GM12878 (cell line): ENCODE results near the gene BUB1B.
"Not testable (repeated sequence)": the region's sequence is repeated elsewhere in the genome, so short reads cannot be mapped to it uniquely, and the experiment has no call there.

Experiments
- CHD4 ChIP-seq: fragments of 200-600 bp; sonication (generic); IDR thresholded peaks from 2 replicates; pipeline ENCODE4 v1.6.1; 2016; ENCODE audit warnings: mild to moderate bottlenecking
- EP300 ChIP-seq, 2 experiments: fragments of 150-350 bp in 1 of 2; IDR thresholded peaks; 2 replicates each; pipeline ENCODE4 v1.6.1; 2011 to 2012; ENCODE audit warnings: low read depth in 2 of 2, low read length in 2 of 2, borderline replicate concordance in 1 of 2, improper control_type of control experiment in 1 of 2, inconsistent platforms in 1 of 2; ENCODE audit not compliant: control insufficient read depth in 1 of 2
- EZH2 ChIP-seq: IDR thresholded peaks from 2 replicates; pipeline ENCODE4 v1.6.1; 2012; ENCODE audit warnings: low read depth, mild to moderate bottlenecking, control low read depth, inconsistent platforms, low read length, borderline replicate concordance; ENCODE audit not compliant: control insufficient read depth
- MXI1 ChIP-seq: fragments of 150-350 bp; IDR thresholded peaks from 2 replicates; pipeline ENCODE4 v1.6.1; 2011; ENCODE audit warnings: low read depth, mild to moderate bottlenecking, inconsistent platforms, low read length, improper control_type of control experiment
- NRF1 ChIP-seq: conservative IDR thresholded peaks from 2 replicates; pipeline ENCODE4 v1.6.1; 2011; ENCODE audit warnings: mild to moderate bottlenecking, low read depth, low read length, improper control_type of control experiment
- SREBF2 ChIP-seq: IDR thresholded peaks from 2 replicates; pipeline ENCODE4 v1.6.1; 2012; ENCODE audit warnings: mild to moderate bottlenecking, low read length
- YY1 ChIP-seq: IDR thresholded peaks from 2 replicates; pipeline ENCODE4 v1.6.1; 2011; ENCODE audit warnings: low read depth, mild to moderate bottlenecking, low read length
- TF ChIP-seq, protein P1 (sequence below): IDR thresholded peaks from 2 replicates; pipeline ENCODE4 v1.6.1; 2011; ENCODE audit warnings: low read depth, low read length, improper control_type of control experiment, borderline replicate concordance
- TF ChIP-seq, protein P2 (sequence below), 3 experiments: IDR thresholded peaks in 2 of 3; conservative IDR thresholded peaks in 1 of 3; 2 replicates each; pipeline ENCODE4 v1.5.1; 2011; ENCODE audit warnings: low read depth in 3 of 3, low read length in 3 of 3, mild to moderate bottlenecking in 3 of 3, control low read depth in 2 of 3, moderate library complexity in 2 of 3, inconsistent platforms in 1 of 3, mixed read lengths in 1 of 3; ENCODE audit not compliant: control insufficient read depth in 2 of 3, insufficient read depth in 1 of 3; ENCODE audit errors: extremely low read depth in 1 of 3
- TF ChIP-seq, protein P3 (sequence below): IDR thresholded peaks from 2 replicates; pipeline ENCODE4 v1.6.1; 2012; ENCODE audit warnings: low read length, inconsistent platforms
- TF ChIP-seq, protein P4 (sequence below): IDR thresholded peaks from 2 replicates; pipeline ENCODE4 v1.6.1; 2011; ENCODE audit warnings: mild to moderate bottlenecking, low read depth, low read length, moderate library complexity; ENCODE audit not compliant: insufficient replicate concordance

DNA sequence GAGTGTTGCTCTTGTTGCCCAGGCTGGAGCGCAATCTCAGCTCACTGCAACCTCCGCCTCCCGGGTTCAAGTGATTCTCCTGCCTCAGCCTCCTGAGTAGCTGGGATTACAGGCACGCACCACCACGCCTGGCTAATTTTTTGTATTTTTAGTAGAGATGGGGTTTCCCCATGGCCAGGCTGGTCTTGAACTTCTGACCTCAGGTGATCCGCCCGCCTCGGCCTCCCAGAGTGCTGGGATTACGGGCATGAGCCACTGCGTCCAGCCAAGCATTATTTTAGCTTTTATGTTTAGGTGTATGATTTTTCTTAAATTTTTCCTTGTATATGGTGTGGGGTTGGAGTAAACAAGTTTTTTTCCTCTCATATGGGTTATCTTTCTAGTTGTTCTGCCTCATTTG, 6.5 kb downstream of the BUB1B start:
- TF ChIP-seq SREBF2; NRF1; EP300 (IDR thresholded peaks at IDR 0.05; ENCODE audit: borderline replicate concordance in 1 of 2, control insufficient read depth in 1 of 2, low read depth in 2 of 2, low read length in 2 of 2); MXI1; EZH2; CHD4; YY1: not testable (repeated sequence)
- TF ChIP-seq, protein P1, sequence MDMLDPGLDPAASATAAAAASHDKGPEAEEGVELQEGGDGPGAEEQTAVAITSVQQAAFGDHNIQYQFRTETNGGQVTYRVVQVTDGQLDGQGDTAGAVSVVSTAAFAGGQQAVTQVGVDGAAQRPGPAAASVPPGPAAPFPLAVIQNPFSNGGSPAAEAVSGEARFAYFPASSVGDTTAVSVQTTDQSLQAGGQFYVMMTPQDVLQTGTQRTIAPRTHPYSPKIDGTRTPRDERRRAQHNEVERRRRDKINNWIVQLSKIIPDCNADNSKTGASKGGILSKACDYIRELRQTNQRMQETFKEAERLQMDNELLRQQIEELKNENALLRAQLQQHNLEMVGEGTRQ, result not testable (repeated sequence)
- TF ChIP-seq, protein P2, sequence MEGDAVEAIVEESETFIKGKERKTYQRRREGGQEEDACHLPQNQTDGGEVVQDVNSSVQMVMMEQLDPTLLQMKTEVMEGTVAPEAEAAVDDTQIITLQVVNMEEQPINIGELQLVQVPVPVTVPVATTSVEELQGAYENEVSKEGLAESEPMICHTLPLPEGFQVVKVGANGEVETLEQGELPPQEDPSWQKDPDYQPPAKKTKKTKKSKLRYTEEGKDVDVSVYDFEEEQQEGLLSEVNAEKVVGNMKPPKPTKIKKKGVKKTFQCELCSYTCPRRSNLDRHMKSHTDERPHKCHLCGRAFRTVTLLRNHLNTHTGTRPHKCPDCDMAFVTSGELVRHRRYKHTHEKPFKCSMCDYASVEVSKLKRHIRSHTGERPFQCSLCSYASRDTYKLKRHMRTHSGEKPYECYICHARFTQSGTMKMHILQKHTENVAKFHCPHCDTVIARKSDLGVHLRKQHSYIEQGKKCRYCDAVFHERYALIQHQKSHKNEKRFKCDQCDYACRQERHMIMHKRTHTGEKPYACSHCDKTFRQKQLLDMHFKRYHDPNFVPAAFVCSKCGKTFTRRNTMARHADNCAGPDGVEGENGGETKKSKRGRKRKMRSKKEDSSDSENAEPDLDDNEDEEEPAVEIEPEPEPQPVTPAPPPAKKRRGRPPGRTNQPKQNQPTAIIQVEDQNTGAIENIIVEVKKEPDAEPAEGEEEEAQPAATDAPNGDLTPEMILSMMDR (IDR thresholded peaks at IDR 0.05 in 2 of 3, conservative IDR thresholded peaks at IDR 0.05 in 1 of 3; ENCODE audit: control insufficient read depth in 2 of 3, extremely low read depth in 1 of 3, insufficient read depth in 1 of 3, low read depth in 3 of 3, low read length in 3 of 3), result not testable (repeated sequence)
- TF ChIP-seq, protein P3, sequence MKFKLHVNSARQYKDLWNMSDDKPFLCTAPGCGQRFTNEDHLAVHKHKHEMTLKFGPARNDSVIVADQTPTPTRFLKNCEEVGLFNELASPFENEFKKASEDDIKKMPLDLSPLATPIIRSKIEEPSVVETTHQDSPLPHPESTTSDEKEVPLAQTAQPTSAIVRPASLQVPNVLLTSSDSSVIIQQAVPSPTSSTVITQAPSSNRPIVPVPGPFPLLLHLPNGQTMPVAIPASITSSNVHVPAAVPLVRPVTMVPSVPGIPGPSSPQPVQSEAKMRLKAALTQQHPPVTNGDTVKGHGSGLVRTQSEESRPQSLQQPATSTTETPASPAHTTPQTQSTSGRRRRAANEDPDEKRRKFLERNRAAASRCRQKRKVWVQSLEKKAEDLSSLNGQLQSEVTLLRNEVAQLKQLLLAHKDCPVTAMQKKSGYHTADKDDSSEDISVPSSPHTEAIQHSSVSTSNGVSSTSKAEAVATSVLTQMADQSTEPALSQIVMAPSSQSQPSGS, result not testable (repeated sequence)
- TF ChIP-seq, protein P4, sequence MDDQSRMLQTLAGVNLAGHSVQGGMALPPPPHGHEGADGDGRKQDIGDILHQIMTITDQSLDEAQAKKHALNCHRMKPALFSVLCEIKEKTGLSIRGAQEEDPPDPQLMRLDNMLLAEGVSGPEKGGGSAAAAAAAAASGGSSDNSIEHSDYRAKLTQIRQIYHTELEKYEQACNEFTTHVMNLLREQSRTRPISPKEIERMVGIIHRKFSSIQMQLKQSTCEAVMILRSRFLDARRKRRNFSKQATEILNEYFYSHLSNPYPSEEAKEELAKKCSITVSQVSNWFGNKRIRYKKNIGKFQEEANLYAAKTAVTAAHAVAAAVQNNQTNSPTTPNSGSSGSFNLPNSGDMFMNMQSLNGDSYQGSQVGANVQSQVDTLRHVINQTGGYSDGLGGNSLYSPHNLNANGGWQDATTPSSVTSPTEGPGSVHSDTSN, result not testable (repeated sequence)
